Raji (cell line): Measurements from ENCODE around the gene BDKRB2.

Experiments used
- POLR2A ChIP-seq: IDR thresholded peaks from 2 replicates; pipeline ENCODE4 v1.6.1; 2011; ENCODE audit warnings: low read depth, low read length, control low read depth; ENCODE audit not compliant: insufficient read depth

BDKRB2 gene

GRCh38 chr14:96243785-96244184 is 39.1 kb downstream of the BDKRB2 start:
- TF ChIP-seq POLR2A = no peak

GRCh38 chr14:96245710-96246538 is 41.3 kb downstream of the BDKRB2 start:
- no peak for TF ChIP-seq POLR2A

- no peak for TF ChIP-seq POLR2A
Observed at GRCh38 chr14:96246539-96246847, 41.9 kb downstream of the BDKRB2 start.

- TF ChIP-seq POLR2A = no peak
Observed at GRCh38 chr14:96247031-96247430, 42.4 kb downstream of the BDKRB2 start.

GRCh38 chr14:96249029-96249428 is 44.4 kb downstream of the BDKRB2 start:
- no peak for TF ChIP-seq POLR2A

GRCh38 chr14:96250485-96250884 is 45.8 kb downstream of the BDKRB2 start:
- TF ChIP-seq POLR2A = no peak

GRCh38 chr14:96251656-96252155 is 47.1 kb downstream of the BDKRB2 start:
- TF ChIP-seq POLR2A = no peak

- no peak for TF ChIP-seq POLR2A
Observed at GRCh38 chr14:96252323-96252998, 47.8 kb downstream of the BDKRB2 start.

GRCh38 chr14:96252999-96253539 is 48.4 kb downstream of the BDKRB2 start:
- no peak for TF ChIP-seq POLR2A

- TF ChIP-seq POLR2A = no peak
Observed at GRCh38 chr14:96254687-96255086, 50.0 kb downstream of the BDKRB2 start.

GRCh38 chr14:96255501-96256366 is 51.1 kb downstream of the BDKRB2 start, which contains the start of gene BDKRB1:
Gene BDKRB1, plus strand, starts transcription at chr14:96256210. Its CDS starts 7,473 bp downstream, at chr14:96263683.
- TF ChIP-seq POLR2A = no peak

- no peak for TF ChIP-seq POLR2A
Observed at GRCh38 chr14:96256407-96256806, 51.8 kb downstream of the BDKRB2 start.

GRCh38 chr14:96257056-96257455 is 52.4 kb downstream of the BDKRB2 start:
- no peak for TF ChIP-seq POLR2A

GRCh38 chr14:96257900-96258299 is 53.3 kb downstream of the BDKRB2 start:
- no peak for TF ChIP-seq POLR2A

GRCh38 chr14:96260341-96260821 is 55.7 kb downstream of the BDKRB2 start:
- TF ChIP-seq POLR2A = no peak
